ENCODE results near the gene GNAL.
A peak's percentile ranks its signal among the peaks of the same experiment; 100 is the strongest.

GNAL gene

GRCh38 chr18:11775436-11776174 lies 86.5 kb downstream of the GNAL start:
- DNase-seq: no peak

GRCh38 chr18:11780042-11780441 lies 91.0 kb downstream of the GNAL start:
- no peak for DNase-seq

- no peak for DNase-seq
Observed at GRCh38 chr18:11783716-11784331, 94.8 kb downstream of the GNAL start.

- no peak for DNase-seq
Observed at GRCh38 chr18:11784674-11785304, 95.7 kb downstream of the GNAL start.

- DNase-seq: no peak
Observed at GRCh38 chr18:11785444-11786055, 96.5 kb downstream of the GNAL start.

GRCh38 chr18:11789716-11790510 lies 100.8 kb downstream of the GNAL start:
- DNase-seq: no peak

- no peak for DNase-seq
Observed at GRCh38 chr18:11791131-11791530, 102.1 kb downstream of the GNAL start.

GRCh38 chr18:11792632-11793031 lies 103.6 kb downstream of the GNAL start:
- DNase-seq: no peak

GRCh38 chr18:11794195-11794594 lies 105.1 kb downstream of the GNAL start:
- DNase-seq: no peak

GRCh38 chr18:11795916-11796315 lies 106.9 kb downstream of the GNAL start:
- DNase-seq: no peak

- no peak for DNase-seq
Observed at GRCh38 chr18:11798271-11798670, 109.2 kb downstream of the GNAL start.

- DNase-seq: no peak
Observed at GRCh38 chr18:11799066-11799465, 110.0 kb downstream of the GNAL start.

- no peak for DNase-seq
Observed at GRCh38 chr18:11800566-11801334, 111.7 kb downstream of the GNAL start.

GRCh38 chr18:11801573-11801972 lies 112.5 kb downstream of the GNAL start:
- no peak for DNase-seq

- no peak for DNase-seq
Observed at GRCh38 chr18:11802158-11802557, 113.1 kb downstream of the GNAL start.

- no peak for DNase-seq
Observed at GRCh38 chr18:11802586-11802985, 113.5 kb downstream of the GNAL start.

- DNase-seq: peak; percentile 38
Observed at GRCh38 chr18:11807233-11807632, 118.2 kb downstream of the GNAL start.

GRCh38 chr18:11808001-11808855 lies 119.2 kb downstream of the GNAL start:
- peak; percentile 78 for DNase-seq

GRCh38 chr18:11809895-11810294 lies 120.8 kb downstream of the GNAL start:
- DNase-seq: no peak

GRCh38 chr18:11810379-11810778 lies 121.3 kb downstream of the GNAL start:
- no peak for DNase-seq

- DNase-seq: no peak
Observed at GRCh38 chr18:11811009-11811408, 121.9 kb downstream of the GNAL start.

Measured in fibroblast of upper back skin (primary cell).